SK-N-SH treated with all-trans-retinoic acid at 6 μM for 48 hours (cell line): ENCODE results near the gene CACTIN.
"Not testable (repeated sequence)": the region's sequence is repeated elsewhere in the genome, so short reads cannot be mapped to it uniquely, and the experiment has no call there.

ENCODE experiments used
- ATAC-seq: fragments of 200-7000 bp; cut with Tn5 transposase; 3 replicates; pipeline ENCODE4 v1.9.1; 2020; ENCODE audit warnings: mild to moderate bottlenecking, moderate library complexity
- ARNTL ChIP-seq: fragments of 450-650 bp; formaldehyde crosslinking; IDR thresholded peaks from 2 replicates; pipeline ENCODE4 v1.5.0; 2020; ENCODE audit warnings: low read depth, mild to moderate bottlenecking, moderate library complexity, borderline replicate concordance
- BACH2 ChIP-seq: fragments of 250-450 bp; sonication (Bioruptor Pico); IDR thresholded peaks from 2 replicates; pipeline ENCODE4 v1.9.0; 2021; ENCODE audit warnings: mild to moderate bottlenecking, borderline replicate concordance
- CREB5 ChIP-seq: fragments of 250-450 bp; sonication (Bioruptor Pico); IDR thresholded peaks from 2 replicates; pipeline ENCODE4 v1.5.1; 2020; ENCODE audit warnings: low read depth, mild to moderate bottlenecking, moderate library complexity
- CSDC2 ChIP-seq: fragments of 250-450 bp; sonication (Bioruptor Pico); IDR thresholded peaks from 2 replicates; pipeline ENCODE4 v1.5.0; 2020; ENCODE audit warnings: mild to moderate bottlenecking, moderate library complexity
- CSRNP3 ChIP-seq: fragments of 250-450 bp; sonication (Bioruptor Pico); IDR thresholded peaks from 2 replicates; pipeline ENCODE4 v1.5.1; 2021; ENCODE audit warnings: mild to moderate bottlenecking, moderate library complexity
- ESRRG ChIP-seq: fragments of 250-450 bp; sonication (Bioruptor Pico); IDR thresholded peaks from 2 replicates; pipeline ENCODE4 v1.6.1; 2021; ENCODE audit warnings: mild to moderate bottlenecking
- GLIS3 ChIP-seq: fragments of 250-450 bp; sonication (Bioruptor Pico); IDR thresholded peaks from 2 replicates; pipeline ENCODE4 v1.5.0; 2020; ENCODE audit warnings: mild to moderate bottlenecking, moderate library complexity
- ISL1 ChIP-seq: fragments of 250-450 bp; sonication (Bioruptor Pico); IDR thresholded peaks from 2 replicates; pipeline ENCODE4 v2.1.2; 2022; ENCODE audit warnings: mild to moderate bottlenecking, moderate library complexity
- OSR1 ChIP-seq: fragments of 250-450 bp; sonication (Bioruptor Pico); IDR thresholded peaks from 2 replicates; pipeline ENCODE4 v1.8.0; 2022; ENCODE audit warnings: moderate library complexity, mild to moderate bottlenecking, inconsistent platforms
- PATZ1 ChIP-seq: fragments of 250-450 bp; sonication (Bioruptor Pico); IDR thresholded peaks from 2 replicates; pipeline ENCODE4 v1.8.0; 2020; ENCODE audit warnings: mild to moderate bottlenecking, moderate library complexity, borderline replicate concordance
- POU6F1 ChIP-seq: fragments of 250-450 bp; sonication (Bioruptor Pico); IDR thresholded peaks from 2 replicates; pipeline ENCODE4 v1.8.0; 2021; ENCODE audit warnings: low read depth, mild to moderate bottlenecking, moderate library complexity, borderline replicate concordance
- PPARA ChIP-seq: fragments of 250-450 bp; sonication (Bioruptor Pico); IDR thresholded peaks from 2 replicates; pipeline ENCODE4 v1.5.0; 2020; ENCODE audit warnings: mild to moderate bottlenecking, borderline replicate concordance
- RARB ChIP-seq: fragments of 250-450 bp; sonication (Bioruptor Pico); IDR thresholded peaks from 2 replicates; pipeline ENCODE4 v1.8.0; 2021; ENCODE audit warnings: mild to moderate bottlenecking, moderate library complexity
- TCF4 ChIP-seq: fragments of 250-450 bp; sonication (Bioruptor Pico); IDR thresholded peaks from 2 replicates; pipeline ENCODE4 v1.8.0; 2021; ENCODE audit warnings: mild to moderate bottlenecking, moderate library complexity, borderline replicate concordance
- ZFP3 ChIP-seq: fragments of 250-450 bp; sonication (Bioruptor Pico); IDR thresholded peaks from 2 replicates; pipeline ENCODE4 v1.5.0; 2020; ENCODE audit warnings: mild to moderate bottlenecking, moderate library complexity
- ZFP30 ChIP-seq: fragments of 450-650 bp; formaldehyde crosslinking; IDR thresholded peaks from 2 replicates; pipeline ENCODE4 v1.5.0; 2022; ENCODE audit warnings: mild to moderate bottlenecking, moderate library complexity
- ZNF565 ChIP-seq: fragments of 450-650 bp; formaldehyde crosslinking; conservative IDR thresholded peaks from 2 replicates; pipeline ENCODE4 v1.5.0; 2020; ENCODE audit warnings: low read depth, mild to moderate bottlenecking, moderate library complexity
- ZNF70 ChIP-seq: fragments of 450-650 bp; formaldehyde crosslinking; IDR thresholded peaks from 2 replicates; pipeline ENCODE4 v1.5.0; 2020; ENCODE audit warnings: mild to moderate bottlenecking, moderate library complexity
- ZNF8 ChIP-seq: fragments of 450-650 bp; formaldehyde crosslinking; IDR thresholded peaks from 2 replicates; pipeline ENCODE4 v1.5.0; 2020; ENCODE audit warnings: mild to moderate bottlenecking, moderate library complexity

CACTIN gene

GRCh38 chr19:3586127-3586626 lies 40.4 kb downstream of the CACTIN start:
- no peak for TF ChIP-seq PPARA (CRISPR knock-in tag)
- no peak for TF ChIP-seq ARNTL
- TF ChIP-seq CSDC2 (CRISPR knock-in tag): no peak
- no peak for TF ChIP-seq GLIS3 (CRISPR knock-in tag)
- no peak for TF ChIP-seq POU6F1 (CRISPR knock-in tag)
- TF ChIP-seq ZNF8 (CRISPR knock-in tag): no peak
- TF ChIP-seq PATZ1: no peak
- no peak for TF ChIP-seq CREB5 (CRISPR knock-in tag)
- TF ChIP-seq BACH2 (CRISPR knock-in tag): no peak
- TF ChIP-seq TCF4 (CRISPR knock-in tag): no peak
- no peak for TF ChIP-seq ISL1 (CRISPR knock-in tag)
- no peak for TF ChIP-seq ESRRG (CRISPR knock-in tag)
- no peak for TF ChIP-seq ZFP3 (CRISPR knock-in tag)
- TF ChIP-seq ZNF70 (CRISPR knock-in tag): no peak
- TF ChIP-seq RARB: no peak
- no peak for TF ChIP-seq OSR1
- no peak for TF ChIP-seq CSRNP3 (CRISPR knock-in tag)
- TF ChIP-seq ZNF565: no peak
- ATAC-seq: peak; percentile 49

GRCh38 chr19:3585301-3586126 lies 41.1 kb downstream of the CACTIN start, which contains the start of gene GIPC3:
Gene GIPC3, plus strand, starts transcription at chr19:3585478. Its CDS starts 120 bp downstream, at chr19:3585598.
- TF ChIP-seq ISL1 (CRISPR knock-in tag): no peak
- no peak for TF ChIP-seq ZFP30 (CRISPR knock-in tag)
- TF ChIP-seq ESRRG (CRISPR knock-in tag): no peak
- no peak for TF ChIP-seq TCF4 (CRISPR knock-in tag)
- TF ChIP-seq CSDC2 (CRISPR knock-in tag): no peak
- TF ChIP-seq CREB5 (CRISPR knock-in tag): no peak
- TF ChIP-seq CSRNP3 (CRISPR knock-in tag): no peak
- TF ChIP-seq RARB: no peak
- TF ChIP-seq ZNF8 (CRISPR knock-in tag): no peak
- no peak for TF ChIP-seq ZFP3 (CRISPR knock-in tag)
- no peak for TF ChIP-seq ZNF70 (CRISPR knock-in tag)
- TF ChIP-seq PATZ1: no peak
- no peak for TF ChIP-seq PPARA (CRISPR knock-in tag)
- no peak for TF ChIP-seq POU6F1 (CRISPR knock-in tag)
- no peak for ATAC-seq

- not testable (repeated sequence) for ATAC-seq
These were observed 42.4 kb downstream of the CACTIN start for GRCh38 chr19:3584036-3584802.

- ATAC-seq: not testable (repeated sequence)
These were observed 44.8 kb downstream of the CACTIN start for GRCh38 chr19:3581792-3582191.
